ENCODE results near the gene RCBTB1. TPM values are rescaled to one million over a fixed set of nuclear protein-coding genes. Genes with fewer than 3 reads are reported as not detected.

The RCBTB1 gene
- total RNA-seq, 1 experiment from 2014 or later, result 26.1 TPM

GRCh38 chr13:49633710-49634109 is 48.4 kb upstream of the RCBTB1 start:
- Mint-ChIP-seq H3K4me3 (no peak overlapping the region), H3K9me3 (no peaks in the 10 kb centered on the region), H3K4me1 (peaks cover 25 to 33% of the 10 kb centered on the region in 2 experiments), H3K27ac (no peak overlapping the region), H3K36me3 (ENCODE audit: insufficient read depth in 1 of 3, low read depth in 3 of 3) (peaks cover 0 to 5% (median 0%) of the 10 kb centered on the region in 3 experiments; a peak in 2 of 7 replicates), H3K27me3 (ENCODE audit: low read depth) (no peaks in the 10 kb centered on the region)
- no peak overlapping the region for H4K5ac ChIP-seq (ENCODE audit: insufficient read length, low read depth, low read length)
- H3K4me2 ChIP-seq (ENCODE audit: insufficient read depth, insufficient read length, low read length), result no peak overlapping the region
- no peak overlapping the region for H2AK5ac ChIP-seq (ENCODE audit: insufficient read length, low read length)
- no peak overlapping the region for H3K9ac ChIP-seq (ENCODE audit: extremely low read depth, insufficient read length, low read length)
- no peak for TF ChIP-seq CTCF (conservative IDR thresholded peaks at IDR 0.05)
- DNase-seq, result no peak
- H3K18ac ChIP-seq (ENCODE audit: insufficient read length, low read depth, low read length), result no peak overlapping the region
- H2BK15ac ChIP-seq (ENCODE audit: low read depth, low read length), result no peak overlapping the region
- H4K20me1 ChIP-seq (ENCODE audit: control insufficient read depth, insufficient read depth, insufficient read length), result no peaks in the 10 kb centered on the region
- H2BK12ac ChIP-seq (ENCODE audit: insufficient read length, low read depth, low read length), result no peak overlapping the region
- no peak overlapping the region for H3K56ac ChIP-seq (ENCODE audit: insufficient read length, low read depth, low read length)
- no peak overlapping the region for H3K14ac ChIP-seq (ENCODE audit: insufficient read depth, low read length)
- H3T11ph ChIP-seq (ENCODE audit: low read length), result no peak overlapping the region
- H3K4ac ChIP-seq (ENCODE audit: low read depth, low read length), result no peak overlapping the region
- no peaks in the 10 kb centered on the region for H3K9me3 ChIP-seq (ENCODE audit: control insufficient read depth, low read depth, low read length)
- no peak overlapping the region for H2BK5ac ChIP-seq (ENCODE audit: insufficient read length, low read length)
- H3K4me1 ChIP-seq (ENCODE audit: insufficient read depth, low read length), result peaks cover 5% of the 10 kb centered on the region
- H4K8ac ChIP-seq (replicated peaks; ENCODE audit: insufficient read length, low read depth, low read length), result no peak overlapping the region
- H3K27me3 ChIP-seq (ENCODE audit: insufficient read depth, low read length), result no peaks in the 10 kb centered on the region
- H3K27ac ChIP-seq (ENCODE audit: insufficient read length, low read depth, low read length), result no peak overlapping the region
- no peak overlapping the region for H3K23ac ChIP-seq (ENCODE audit: insufficient read length, low read depth, low read length)
- H2BK20ac ChIP-seq (ENCODE audit: low read depth, low read length, poor library complexity, severe bottlenecking), result no peak overlapping the region
- H3K79me2 ChIP-seq (ENCODE audit: insufficient read depth, low read length), result no peaks in the 10 kb centered on the region
- H2BK120ac ChIP-seq (ENCODE audit: low read depth, low read length, poor library complexity, severe bottlenecking), result no peak overlapping the region
- H3K79me1 ChIP-seq (ENCODE audit: insufficient read depth, low read depth, low read length, poor library complexity, severe bottlenecking), result no peaks in the 10 kb centered on the region
- no peaks in the 10 kb centered on the region for H3K23me2 ChIP-seq (ENCODE audit: insufficient read length, low read depth, low read length, poor library complexity, severe bottlenecking)
- WGBS (ENCODE audit: extremely low coverage, insufficient read length, low lambda C conversion rate), result no CpG with 5 or more reads among the region's 4 CpGs
- no peak overlapping the region for H4K91ac ChIP-seq (ENCODE audit: insufficient read length, low read depth, low read length)
- H2AFZ ChIP-seq (ENCODE audit: low read length), result no peak overlapping the region

Data from H9 (cell line).